ENCODE results near the gene RNF217. TPM values are rescaled to one million over a fixed set of nuclear protein-coding genes. Genes with fewer than 3 reads are reported as not detected.

The RNF217 gene
- total and polyA plus RNA-seq, 2 of the 8 experiments (the other 6 are each of a cell fraction or from before 2014, with no cell fraction given) = 2.0 to 8.9 TPM

- Histone ChIP-seq H4K20me1 (replicated peaks in 1 of 2; ENCODE audit: control insufficient read depth in 1 of 2, insufficient read depth in 2 of 2, low read length in 2 of 2) (peaks cover 0 to 2% of the 10 kb centered on the region in 2 experiments), H3K27me3 (replicated peaks in 1 of 4; ENCODE audit: control insufficient read depth in 3 of 4, extremely low read depth in 1 of 4, insufficient read depth in 3 of 4, low read length in 3 of 4) (no peaks in the 10 kb centered on the region; a peak in 1 of 7 replicates), H3K4ac (replicated peaks; ENCODE audit: insufficient read length, low read depth, low read length) (no peak overlapping the region), H2AK5ac (ENCODE audit: low read depth, low read length) (no peak overlapping the region), H3K23me2 (ENCODE audit: low read depth, low read length) (peaks cover 4% of the 10 kb centered on the region; the same call in 1 of the 2 replicates), H3K27ac (ENCODE audit: low read depth, low read length) (no peak overlapping the region), H3K18ac (ENCODE audit: extremely low read depth, low read length) (no peak overlapping the region), H3K79me2 (ENCODE audit: control insufficient read depth in 1 of 2, insufficient read depth in 2 of 2, low read length in 2 of 2) (no peaks in the 10 kb centered on the region), H4K91ac (replicated peaks; ENCODE audit: insufficient read length, low read length) (peak overlapping the region; percentile 33), H3K23ac (ENCODE audit: insufficient read length) (no peak overlapping the region), H3K36me3 (ENCODE audit: control insufficient read depth in 2 of 4, insufficient read depth in 4 of 4, low read length in 3 of 4) (no peaks in the 10 kb centered on the region), H2BK12ac (ENCODE audit: low read depth, low read length) (no peak overlapping the region), H2BK15ac (ENCODE audit: low read length) (no peak overlapping the region), H3K14ac (ENCODE audit: insufficient read length) (no peak overlapping the region), H2BK5ac (ENCODE audit: low read depth, low read length) (no peak overlapping the region), H3K9ac (replicated peaks in 1 of 4; ENCODE audit: extremely low read depth in 1 of 4, low read depth in 3 of 4, low read length in 3 of 4) (no peak overlapping the region), H3K4me3 (ENCODE audit: extremely low read depth in 1 of 4, insufficient read depth in 2 of 4, low read depth in 3 of 4, low read length in 4 of 4) (no peak overlapping the region), H4K8ac (ENCODE audit: extremely low read depth, insufficient read depth, low read length) (no peak overlapping the region), H3K56ac (replicated peaks; ENCODE audit: insufficient read length, low read depth, low read length) (no peak overlapping the region), H3K9me3 (ENCODE audit: insufficient read depth in 2 of 2, low read depth in 1 of 2, low read length in 1 of 2) (no peaks in the 10 kb centered on the region), H3K4me2 (ENCODE audit: insufficient read depth in 1 of 2, low read depth in 2 of 2, low read length in 2 of 2) (no peak overlapping the region), H2BK20ac (ENCODE audit: low read length) (no peak overlapping the region), H4K5ac (ENCODE audit: insufficient read length, low read depth, low read length) (no peak overlapping the region), H3K79me1 (ENCODE audit: low read depth, low read length) (no peaks in the 10 kb centered on the region), H2BK120ac (replicated peaks; ENCODE audit: low read depth, low read length) (peak overlapping the region; percentile 26), H2AFZ (ENCODE audit: low read length) (no peak overlapping the region), H3K4me1 (replicated peaks in 1 of 4; ENCODE audit: control insufficient read depth in 3 of 4, insufficient read depth in 4 of 4, low read length in 3 of 4) (peaks cover 0 to 11% (median 5%) of the 10 kb centered on the region in 4 experiments; a peak in 4 of 7 replicates)
- DNase-seq (ENCODE audit: low read depth in 1 of 2, low spot score in 2 of 2) (no peak), FAIRE-seq (no peak)
- CTCF ChIA-PET (ENCODE audit: partially characterized antibody) = interaction anchor here (0.8 to 6.2 kb wide), 4 partner anchors 9 to 229 kb away, joined by 3 to 27 read pairs (median 3); no protein-coding TSS in a partner anchor
- 100% methylated on average over 4 of the region's 4 CpGs; no CpG with 5 or more reads in 1 of the 2 experiments for WGBS, 2 experiments (ENCODE audit: extremely low coverage in 1 of 2, insufficient coverage in 1 of 2, insufficient read length in 1 of 2, insufficient replicate concordance in 2 of 2, low coverage in 1 of 2, low lambda C conversion rate in 2 of 2, missing lambda C conversion rate in 1 of 2)
- POLR2A ChIA-PET (ENCODE audit: partially characterized antibody) = no interaction called here
- TF ChIP-seq EGR1 (IDR thresholded peaks at IDR 0.05; ENCODE audit: borderline replicate concordance, low read depth, low read length) (no peak), TEAD4 (IDR thresholded peaks at IDR 0.05; ENCODE audit: low read depth, low read length) (no peak), NANOG (IDR thresholded peaks at IDR 0.05; ENCODE audit: insufficient read depth, low read depth, low read length, poor library complexity, severe bottlenecking) (no peak), CBX8 (IDR thresholded peaks at IDR 0.05; ENCODE audit: borderline replicate concordance, low read depth, low read length) (no peak), RNF2 (IDR thresholded peaks at IDR 0.05; ENCODE audit: borderline replicate concordance, low read depth, low read length, missing control alignments, poor library complexity, severe bottlenecking) (no peak), CTBP2 (IDR thresholded peaks at IDR 0.05; ENCODE audit: borderline replicate concordance, insufficient read depth, insufficient read length, low read length) (no peak), SP2 (IDR thresholded peaks at IDR 0.05; ENCODE audit: low read length) (no peak), POLR2A (IDR thresholded peaks at IDR 0.05; ENCODE audit: control extremely low read depth in 1 of 2, low read depth in 2 of 2, low read length in 2 of 2) (no peak), BCL11A (IDR thresholded peaks at IDR 0.05; ENCODE audit: low read depth in 2 of 2, low read length in 2 of 2) (no peak), RFX5 (IDR thresholded peaks at IDR 0.05; ENCODE audit: borderline replicate concordance, low read depth, low read length) (no peak), KDM5A (IDR thresholded peaks at IDR 0.05; ENCODE audit: low read length) (no peak), USF2 (IDR thresholded peaks at IDR 0.05; ENCODE audit: low read length) (no peak)
These were observed 136.0 kb downstream of the RNF217 start for GRCh38 chr6:125098253-125098652.

All from H1 (cell line).